SK-N-SH treated with all-trans-retinoic acid at 6 μM for 48 hours (cell line): Measurements from ENCODE around the gene LMBR1.

Source experiments
- ATAC-seq: fragments of 200-7000 bp; cut with Tn5 transposase; 3 replicates; pipeline ENCODE4 v1.9.1; 2020; ENCODE audit warnings: mild to moderate bottlenecking, moderate library complexity
- ARNTL ChIP-seq: fragments of 450-650 bp; formaldehyde crosslinking; IDR thresholded peaks from 2 replicates; pipeline ENCODE4 v1.5.0; 2020; ENCODE audit warnings: low read depth, mild to moderate bottlenecking, moderate library complexity, borderline replicate concordance
- CSDC2 ChIP-seq: fragments of 250-450 bp; sonication (Bioruptor Pico); IDR thresholded peaks from 2 replicates; pipeline ENCODE4 v1.5.0; 2020; ENCODE audit warnings: mild to moderate bottlenecking, moderate library complexity
- ESRRG ChIP-seq: fragments of 250-450 bp; sonication (Bioruptor Pico); IDR thresholded peaks from 2 replicates; pipeline ENCODE4 v1.6.1; 2021; ENCODE audit warnings: mild to moderate bottlenecking
- ISL1 ChIP-seq: fragments of 250-450 bp; sonication (Bioruptor Pico); IDR thresholded peaks from 2 replicates; pipeline ENCODE4 v2.1.2; 2022; ENCODE audit warnings: mild to moderate bottlenecking, moderate library complexity
- OSR1 ChIP-seq: fragments of 250-450 bp; sonication (Bioruptor Pico); IDR thresholded peaks from 2 replicates; pipeline ENCODE4 v1.8.0; 2022; ENCODE audit warnings: moderate library complexity, mild to moderate bottlenecking, inconsistent platforms
- RARB ChIP-seq: fragments of 250-450 bp; sonication (Bioruptor Pico); IDR thresholded peaks from 2 replicates; pipeline ENCODE4 v1.8.0; 2021; ENCODE audit warnings: mild to moderate bottlenecking, moderate library complexity
- SNAI2 ChIP-seq: fragments of 250-450 bp; sonication (Bioruptor Pico); IDR thresholded peaks from 2 replicates; pipeline ENCODE4 v1.5.0; 2020; ENCODE audit warnings: mild to moderate bottlenecking, moderate library complexity
- TCF4 ChIP-seq: fragments of 250-450 bp; sonication (Bioruptor Pico); IDR thresholded peaks from 2 replicates; pipeline ENCODE4 v1.8.0; 2021; ENCODE audit warnings: mild to moderate bottlenecking, moderate library complexity, borderline replicate concordance
- TOX ChIP-seq: fragments of 250-450 bp; sonication (Bioruptor Pico); IDR thresholded peaks from 2 replicates; pipeline ENCODE4 v1.8.0; 2021; ENCODE audit warnings: mild to moderate bottlenecking, moderate library complexity, borderline replicate concordance
- ZC3H10 ChIP-seq: fragments of 250-450 bp; sonication (Bioruptor Pico); IDR thresholded peaks from 2 replicates; pipeline ENCODE4 v1.5.1; 2021; ENCODE audit warnings: mild to moderate bottlenecking, moderate library complexity
- ZFP3 ChIP-seq: fragments of 250-450 bp; sonication (Bioruptor Pico); IDR thresholded peaks from 2 replicates; pipeline ENCODE4 v1.5.0; 2020; ENCODE audit warnings: mild to moderate bottlenecking, moderate library complexity
- ZFP30 ChIP-seq: fragments of 450-650 bp; formaldehyde crosslinking; IDR thresholded peaks from 2 replicates; pipeline ENCODE4 v1.5.0; 2022; ENCODE audit warnings: mild to moderate bottlenecking, moderate library complexity
- ZNF565 ChIP-seq: fragments of 450-650 bp; formaldehyde crosslinking; conservative IDR thresholded peaks from 2 replicates; pipeline ENCODE4 v1.5.0; 2020; ENCODE audit warnings: low read depth, mild to moderate bottlenecking, moderate library complexity
- ZNF70 ChIP-seq: fragments of 450-650 bp; formaldehyde crosslinking; IDR thresholded peaks from 2 replicates; pipeline ENCODE4 v1.5.0; 2020; ENCODE audit warnings: mild to moderate bottlenecking, moderate library complexity
- ZNF8 ChIP-seq: fragments of 450-650 bp; formaldehyde crosslinking; IDR thresholded peaks from 2 replicates; pipeline ENCODE4 v1.5.0; 2020; ENCODE audit warnings: mild to moderate bottlenecking, moderate library complexity
- TF ChIP-seq, protein P1 (sequence below): fragments of 250-450 bp; sonication (Bioruptor Pico); IDR thresholded peaks from 2 replicates; pipeline ENCODE4 v1.8.0; 2020; ENCODE audit warnings: mild to moderate bottlenecking, moderate library complexity, borderline replicate concordance
- TF ChIP-seq, protein P2 (sequence below): fragments of 250-450 bp; sonication (Bioruptor Pico); IDR thresholded peaks from 2 replicates; pipeline ENCODE4 v1.5.1; 2021; ENCODE audit warnings: mild to moderate bottlenecking, moderate library complexity
- TF ChIP-seq, protein P3 (sequence below): fragments of 250-450 bp; sonication (Bioruptor Pico); IDR thresholded peaks from 2 replicates; pipeline ENCODE4 v1.5.0; 2020; ENCODE audit warnings: mild to moderate bottlenecking, moderate library complexity
- TF ChIP-seq, protein P4 (sequence below): fragments of 250-450 bp; sonication (Bioruptor Pico); IDR thresholded peaks from 2 replicates; pipeline ENCODE4 v1.8.0; 2021; ENCODE audit warnings: low read depth, mild to moderate bottlenecking, moderate library complexity, borderline replicate concordance
- TF ChIP-seq, protein P5 (sequence below): fragments of 250-450 bp; sonication (Bioruptor Pico); IDR thresholded peaks from 2 replicates; pipeline ENCODE4 v1.5.1; 2020; ENCODE audit warnings: low read depth, mild to moderate bottlenecking, moderate library complexity

The LMBR1 gene

DNA sequence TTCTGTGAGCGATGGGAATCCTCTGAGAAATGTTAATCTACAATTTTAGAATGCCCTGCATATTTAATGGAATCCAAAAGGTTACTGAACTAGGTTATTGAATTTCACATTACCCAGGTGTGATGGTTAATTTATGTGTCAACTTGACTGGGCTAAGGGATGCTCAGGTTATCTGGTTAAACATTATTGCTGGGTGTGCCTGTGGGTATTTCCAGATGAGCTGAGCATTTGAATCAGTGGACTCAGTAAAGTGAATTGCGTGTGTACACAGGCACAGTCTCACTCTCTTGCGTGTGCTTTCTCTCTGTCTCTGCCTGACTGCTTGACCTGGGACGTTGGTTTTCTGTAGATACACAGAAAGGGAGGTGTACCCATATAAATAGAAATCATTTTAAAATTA lies 230.7 kb downstream of the LMBR1 start (continued):
- TF ChIP-seq, protein P1, sequence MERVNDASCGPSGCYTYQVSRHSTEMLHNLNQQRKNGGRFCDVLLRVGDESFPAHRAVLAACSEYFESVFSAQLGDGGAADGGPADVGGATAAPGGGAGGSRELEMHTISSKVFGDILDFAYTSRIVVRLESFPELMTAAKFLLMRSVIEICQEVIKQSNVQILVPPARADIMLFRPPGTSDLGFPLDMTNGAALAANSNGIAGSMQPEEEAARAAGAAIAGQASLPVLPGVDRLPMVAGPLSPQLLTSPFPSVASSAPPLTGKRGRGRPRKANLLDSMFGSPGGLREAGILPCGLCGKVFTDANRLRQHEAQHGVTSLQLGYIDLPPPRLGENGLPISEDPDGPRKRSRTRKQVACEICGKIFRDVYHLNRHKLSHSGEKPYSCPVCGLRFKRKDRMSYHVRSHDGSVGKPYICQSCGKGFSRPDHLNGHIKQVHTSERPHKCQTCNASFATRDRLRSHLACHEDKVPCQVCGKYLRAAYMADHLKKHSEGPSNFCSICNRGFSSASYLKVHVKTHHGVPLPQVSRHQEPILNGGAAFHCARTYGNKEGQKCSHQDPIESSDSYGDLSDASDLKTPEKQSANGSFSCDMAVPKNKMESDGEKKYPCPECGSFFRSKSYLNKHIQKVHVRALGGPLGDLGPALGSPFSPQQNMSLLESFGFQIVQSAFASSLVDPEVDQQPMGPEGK (CRISPR knock-in tag) = no peak
- TF ChIP-seq, protein P2, sequence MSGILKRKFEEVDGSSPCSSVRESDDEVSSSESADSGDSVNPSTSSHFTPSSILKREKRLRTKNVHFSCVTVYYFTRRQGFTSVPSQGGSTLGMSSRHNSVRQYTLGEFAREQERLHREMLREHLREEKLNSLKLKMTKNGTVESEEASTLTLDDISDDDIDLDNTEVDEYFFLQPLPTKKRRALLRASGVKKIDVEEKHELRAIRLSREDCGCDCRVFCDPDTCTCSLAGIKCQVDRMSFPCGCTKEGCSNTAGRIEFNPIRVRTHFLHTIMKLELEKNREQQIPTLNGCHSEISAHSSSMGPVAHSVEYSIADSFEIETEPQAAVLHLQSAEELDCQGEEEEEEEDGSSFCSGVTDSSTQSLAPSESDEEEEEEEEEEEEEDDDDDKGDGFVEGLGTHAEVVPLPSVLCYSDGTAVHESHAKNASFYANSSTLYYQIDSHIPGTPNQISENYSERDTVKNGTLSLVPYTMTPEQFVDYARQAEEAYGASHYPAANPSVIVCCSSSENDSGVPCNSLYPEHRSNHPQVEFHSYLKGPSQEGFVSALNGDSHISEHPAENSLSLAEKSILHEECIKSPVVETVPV (CRISPR knock-in tag) = no peak
- TF ChIP-seq ZNF565 (CRISPR knock-in tag) = no peak
- no peak for TF ChIP-seq ZFP3 (CRISPR knock-in tag)
- TF ChIP-seq RARB (CRISPR knock-in tag) = no peak
- no peak for TF ChIP-seq TOX

DNA sequence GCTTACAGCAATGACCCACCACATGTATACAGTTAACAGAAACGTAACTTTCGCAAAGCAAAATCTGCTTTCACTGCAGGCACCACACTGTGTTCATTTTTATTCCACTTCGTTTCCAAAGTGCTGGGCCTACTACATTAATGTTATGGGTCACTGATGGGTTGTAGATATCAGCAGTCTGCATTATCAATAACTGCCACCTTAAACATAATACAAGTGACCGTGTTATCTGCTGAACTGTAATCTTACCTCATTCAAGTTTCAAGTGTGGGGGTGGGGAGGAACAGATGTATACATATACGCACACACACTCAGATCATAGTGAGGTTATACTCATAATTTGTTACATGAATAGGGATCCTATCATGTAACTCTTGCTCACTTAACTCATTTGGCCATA lies 231.3 kb downstream of the LMBR1 start:
- TF ChIP-seq, protein P3, sequence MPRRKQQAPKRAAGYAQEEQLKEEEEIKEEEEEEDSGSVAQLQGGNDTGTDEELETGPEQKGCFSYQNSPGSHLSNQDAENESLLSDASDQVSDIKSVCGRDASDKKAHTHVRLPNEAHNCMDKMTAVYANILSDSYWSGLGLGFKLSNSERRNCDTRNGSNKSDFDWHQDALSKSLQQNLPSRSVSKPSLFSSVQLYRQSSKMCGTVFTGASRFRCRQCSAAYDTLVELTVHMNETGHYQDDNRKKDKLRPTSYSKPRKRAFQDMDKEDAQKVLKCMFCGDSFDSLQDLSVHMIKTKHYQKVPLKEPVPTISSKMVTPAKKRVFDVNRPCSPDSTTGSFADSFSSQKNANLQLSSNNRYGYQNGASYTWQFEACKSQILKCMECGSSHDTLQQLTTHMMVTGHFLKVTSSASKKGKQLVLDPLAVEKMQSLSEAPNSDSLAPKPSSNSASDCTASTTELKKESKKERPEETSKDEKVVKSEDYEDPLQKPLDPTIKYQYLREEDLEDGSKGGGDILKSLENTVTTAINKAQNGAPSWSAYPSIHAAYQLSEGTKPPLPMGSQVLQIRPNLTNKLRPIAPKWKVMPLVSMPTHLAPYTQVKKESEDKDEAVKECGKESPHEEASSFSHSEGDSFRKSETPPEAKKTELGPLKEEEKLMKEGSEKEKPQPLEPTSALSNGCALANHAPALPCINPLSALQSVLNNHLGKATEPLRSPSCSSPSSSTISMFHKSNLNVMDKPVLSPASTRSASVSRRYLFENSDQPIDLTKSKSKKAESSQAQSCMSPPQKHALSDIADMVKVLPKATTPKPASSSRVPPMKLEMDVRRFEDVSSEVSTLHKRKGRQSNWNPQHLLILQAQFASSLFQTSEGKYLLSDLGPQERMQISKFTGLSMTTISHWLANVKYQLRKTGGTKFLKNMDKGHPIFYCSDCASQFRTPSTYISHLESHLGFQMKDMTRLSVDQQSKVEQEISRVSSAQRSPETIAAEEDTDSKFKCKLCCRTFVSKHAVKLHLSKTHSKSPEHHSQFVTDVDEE (CRISPR knock-in tag) = no peak
- TF ChIP-seq SNAI2 = no peak
- TF ChIP-seq, protein P4, sequence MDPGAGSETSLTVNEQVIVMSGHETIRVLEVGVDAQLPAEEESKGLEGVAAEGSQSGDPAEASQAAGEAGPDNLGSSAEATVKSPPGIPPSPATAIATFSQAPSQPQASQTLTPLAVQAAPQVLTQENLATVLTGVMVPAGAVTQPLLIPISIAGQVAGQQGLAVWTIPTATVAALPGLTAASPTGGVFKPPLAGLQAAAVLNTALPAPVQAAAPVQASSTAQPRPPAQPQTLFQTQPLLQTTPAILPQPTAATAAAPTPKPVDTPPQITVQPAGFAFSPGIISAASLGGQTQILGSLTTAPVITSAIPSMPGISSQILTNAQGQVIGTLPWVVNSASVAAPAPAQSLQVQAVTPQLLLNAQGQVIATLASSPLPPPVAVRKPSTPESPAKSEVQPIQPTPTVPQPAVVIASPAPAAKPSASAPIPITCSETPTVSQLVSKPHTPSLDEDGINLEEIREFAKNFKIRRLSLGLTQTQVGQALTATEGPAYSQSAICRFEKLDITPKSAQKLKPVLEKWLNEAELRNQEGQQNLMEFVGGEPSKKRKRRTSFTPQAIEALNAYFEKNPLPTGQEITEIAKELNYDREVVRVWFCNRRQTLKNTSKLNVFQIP (CRISPR knock-in tag) = no peak
- TF ChIP-seq, protein P5, sequence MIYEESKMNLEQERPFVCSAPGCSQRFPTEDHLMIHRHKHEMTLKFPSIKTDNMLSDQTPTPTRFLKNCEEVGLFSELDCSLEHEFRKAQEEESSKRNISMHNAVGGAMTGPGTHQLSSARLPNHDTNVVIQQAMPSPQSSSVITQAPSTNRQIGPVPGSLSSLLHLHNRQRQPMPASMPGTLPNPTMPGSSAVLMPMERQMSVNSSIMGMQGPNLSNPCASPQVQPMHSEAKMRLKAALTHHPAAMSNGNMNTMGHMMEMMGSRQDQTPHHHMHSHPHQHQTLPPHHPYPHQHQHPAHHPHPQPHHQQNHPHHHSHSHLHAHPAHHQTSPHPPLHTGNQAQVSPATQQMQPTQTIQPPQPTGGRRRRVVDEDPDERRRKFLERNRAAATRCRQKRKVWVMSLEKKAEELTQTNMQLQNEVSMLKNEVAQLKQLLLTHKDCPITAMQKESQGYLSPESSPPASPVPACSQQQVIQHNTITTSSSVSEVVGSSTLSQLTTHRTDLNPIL (CRISPR knock-in tag) = no peak
- TF ChIP-seq OSR1 (CRISPR knock-in tag) = no peak
- ATAC-seq = no peak

DNA sequence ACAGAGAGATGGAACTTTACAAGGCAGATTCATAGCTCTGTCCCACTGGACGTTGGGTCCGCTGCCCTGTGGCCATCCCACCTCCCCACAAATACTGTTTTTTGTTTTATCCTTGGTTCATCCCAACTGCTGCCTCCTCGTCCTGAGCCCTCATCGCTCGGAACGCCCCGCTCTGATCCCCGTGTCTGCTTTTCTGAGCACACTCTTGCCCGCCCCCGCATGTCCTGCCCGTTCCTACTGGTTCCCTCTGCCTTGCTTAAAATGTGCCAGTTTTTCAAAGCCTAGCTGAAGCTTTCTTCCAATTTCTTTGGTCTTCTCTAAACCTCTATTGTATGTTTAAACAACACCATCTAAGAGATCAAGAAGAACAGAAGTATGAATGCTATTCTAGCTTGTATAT lies 233.0 kb downstream of the LMBR1 start:
- no peak for ATAC-seq

More for the DNA sequence above, 233.0 kb downstream of the LMBR1 start:
- TF ChIP-seq ZNF565 (CRISPR knock-in tag) = no peak
- no peak for TF ChIP-seq ZNF70 (CRISPR knock-in tag)
- TF ChIP-seq ZC3H10 (CRISPR knock-in tag) = no peak
- TF ChIP-seq ZNF8 (CRISPR knock-in tag) = no peak
- no peak for TF ChIP-seq RARB (CRISPR knock-in tag)
- TF ChIP-seq ZFP30 = no peak
- TF ChIP-seq ESRRG (CRISPR knock-in tag) = no peak
- TF ChIP-seq, protein P3 (CRISPR knock-in tag) = no peak
- no peak for TF ChIP-seq ARNTL (CRISPR knock-in tag)
- TF ChIP-seq, protein P5 (CRISPR knock-in tag) = no peak
- TF ChIP-seq, protein P4 (CRISPR knock-in tag) = no peak
- TF ChIP-seq CSDC2 (CRISPR knock-in tag) = no peak
- TF ChIP-seq ISL1 (CRISPR knock-in tag) = no peak
- TF ChIP-seq TOX = no peak
- TF ChIP-seq SNAI2 = no peak
- no peak for TF ChIP-seq ZFP3 (CRISPR knock-in tag)
- no peak for TF ChIP-seq TCF4
- TF ChIP-seq, protein P2 (CRISPR knock-in tag) = no peak
